Ectodermal cell (in vitro differentiated cells): ENCODE data around the gene CFAP119.
A peak's percentile ranks its signal among the peaks of the same experiment; 100 is the strongest.

Experiments used
- H3K27ac ChIP-seq: 2 replicates; pipeline ENCODE4 v1.7.0; 2013; ENCODE audit warnings: mild to moderate bottlenecking, low read depth, low read length; ENCODE audit not compliant: insufficient read depth, poor library complexity, severe bottlenecking
- H3K27me3 ChIP-seq: 2 replicates; pipeline ENCODE4 v1.7.0; 2013; ENCODE audit warnings: mild to moderate bottlenecking, low read length; ENCODE audit not compliant: insufficient read depth, control insufficient read depth, poor library complexity, severe bottlenecking
- H3K36me3 ChIP-seq: one replicate; pipeline ENCODE4 v1.7.0; 2013; ENCODE audit warnings: low read length; ENCODE audit not compliant: control insufficient read depth, insufficient read depth
- H3K4me1 ChIP-seq: one replicate; pipeline ENCODE4 v1.7.0; 2013; ENCODE audit warnings: low read length; ENCODE audit not compliant: control insufficient read depth, insufficient read depth
- H3K4me3 ChIP-seq: 2 replicates; pipeline ENCODE4 v1.7.0; 2013; ENCODE audit warnings: low read depth, low read length, control low read depth; ENCODE audit not compliant: insufficient read depth
- H3K9me3 ChIP-seq: 2 replicates; pipeline ENCODE4 v1.7.0; 2013; ENCODE audit warnings: mild to moderate bottlenecking, low read length, moderate library complexity; ENCODE audit not compliant: control insufficient read depth
- WGBS, 2 experiments: methylation state at CpG; one replicate each; pipeline ENCODE4 v1.1.7; 2013; ENCODE audit warnings: missing lambda C conversion rate in 2 of 2; 5-methylcytosine and 5-hydroxymethylcytosine counted together

The CFAP119 gene

DNA sequence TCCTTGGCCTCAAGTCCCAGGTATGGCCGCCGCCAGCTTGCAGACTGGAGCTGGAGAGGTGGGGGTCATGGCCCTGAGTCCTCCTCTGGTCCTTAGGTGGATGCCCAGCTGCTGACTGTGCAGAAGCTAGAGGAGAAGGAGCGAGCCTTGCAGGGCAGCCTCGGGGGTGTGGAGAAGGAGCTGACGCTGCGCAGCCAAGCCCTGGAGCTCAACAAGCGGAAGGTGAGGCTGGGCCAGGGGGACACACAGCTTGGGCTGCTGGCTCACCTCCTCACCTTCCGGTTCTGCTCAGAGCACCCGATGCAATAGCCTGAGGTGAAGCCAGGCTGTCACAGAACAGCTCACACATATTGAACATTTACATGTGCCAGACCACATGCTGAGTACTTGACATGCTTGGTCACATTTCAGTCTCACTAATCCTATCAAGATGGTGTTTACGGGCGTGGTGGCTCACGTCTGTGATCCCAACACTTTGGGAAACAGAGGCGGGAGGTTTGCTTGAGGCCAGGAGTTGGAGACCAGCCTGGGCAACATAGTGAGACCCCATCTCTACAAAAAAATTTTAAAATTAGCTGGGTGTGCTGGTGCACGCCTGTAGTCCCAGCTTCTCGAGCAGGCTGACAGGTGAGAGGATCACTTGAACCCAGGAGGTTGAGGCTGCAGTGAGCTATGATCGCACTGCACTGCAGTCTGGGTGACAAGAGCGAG, 7.7 kb upstream of the CFAP119 start:
- 96 to 97% methylated on average over 17 of the region's 17 CpGs for WGBS, 2 experiments
- H3K4me1 ChIP-seq: no peaks in the 10 kb centered on the region
- H3K4me3 ChIP-seq: no peak overlapping the region
- no peak overlapping the region for H3K27ac ChIP-seq
- H3K27me3 ChIP-seq: no peaks in the 10 kb centered on the region
- no peaks in the 10 kb centered on the region for H3K9me3 ChIP-seq
- peaks cover 72% of the 10 kb centered on the region for H3K36me3 ChIP-seq

DNA sequence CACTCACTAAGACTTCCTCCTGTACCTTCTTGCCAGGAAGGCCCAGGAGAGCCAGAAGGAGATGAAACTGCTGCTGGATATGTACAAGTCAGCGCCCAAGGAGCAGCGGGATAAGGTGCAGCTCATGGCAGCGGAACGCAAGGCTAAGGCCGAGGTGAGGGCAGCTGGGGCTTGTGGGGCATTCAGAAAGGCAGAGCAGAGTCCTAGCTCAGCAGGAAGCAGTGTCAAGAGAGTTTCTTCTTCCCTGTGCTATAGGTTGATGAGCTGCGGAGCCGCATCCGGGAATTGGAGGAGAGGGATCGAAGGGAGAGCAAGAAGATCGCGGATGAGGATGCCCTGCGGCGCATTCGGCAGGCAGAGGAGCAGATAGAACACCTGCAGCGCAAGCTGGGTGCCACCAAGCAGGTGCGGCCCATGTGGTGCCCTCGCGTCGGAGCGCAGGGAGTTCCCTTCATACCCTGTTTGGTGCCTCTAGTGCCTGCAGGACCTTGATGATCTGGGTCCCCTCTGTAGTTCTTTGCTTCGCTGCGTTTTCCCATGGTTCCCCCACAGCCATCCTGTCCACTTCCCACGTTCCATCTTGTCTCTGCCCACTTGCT, 6.8 kb upstream of the CFAP119 start:
- H3K9me3 ChIP-seq: no peaks in the 10 kb centered on the region
- peaks cover 76% of the 10 kb centered on the region for H3K36me3 ChIP-seq
- no peak overlapping the region for H3K27ac ChIP-seq
- H3K4me3 ChIP-seq: no peak overlapping the region
- no peaks in the 10 kb centered on the region for H3K4me1 ChIP-seq
- H3K27me3 ChIP-seq: no peaks in the 10 kb centered on the region
- WGBS, 2 experiments: 95 to 97% methylated on average over 23 of the region's 23 CpGs

DNA sequence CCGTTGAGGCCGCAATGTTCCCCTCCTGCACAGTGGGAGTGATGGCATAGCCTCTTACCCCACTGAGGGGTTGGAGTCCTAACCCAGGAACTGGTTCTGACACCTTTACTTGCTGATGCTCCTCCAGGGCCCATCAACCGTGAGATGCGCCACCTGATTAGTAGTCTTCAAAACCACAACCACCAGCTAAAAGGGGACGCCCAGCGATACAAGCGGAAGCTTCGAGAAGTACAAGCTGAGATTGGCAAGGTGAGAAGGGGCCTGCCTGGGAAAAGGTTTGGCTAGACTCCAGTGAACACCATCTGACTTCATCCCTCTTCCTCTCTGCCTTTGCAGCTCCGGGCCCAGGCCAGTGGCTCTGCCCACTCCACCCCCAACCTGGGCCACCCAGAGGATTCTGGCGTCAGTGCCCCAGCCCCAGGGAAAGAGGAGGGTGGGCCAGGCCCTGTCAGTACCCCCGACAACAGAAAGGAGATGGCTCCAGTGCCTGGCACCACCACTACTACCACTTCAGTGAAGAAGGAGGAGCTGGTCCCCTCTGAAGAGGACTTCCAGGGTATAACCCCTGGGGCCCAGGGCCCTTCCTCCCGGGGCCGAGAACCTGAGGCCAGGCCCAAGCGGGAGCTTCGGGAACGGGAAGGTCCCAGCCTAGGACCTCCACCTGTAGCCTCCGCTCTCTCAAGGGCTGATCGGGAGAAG, 6.1 kb upstream of the CFAP119 start:
- H3K4me1 ChIP-seq: peaks cover 7% of the 10 kb centered on the region
- WGBS, 2 experiments: 97 to 98% methylated on average over 18 of the region's 18 CpGs
- H3K4me3 ChIP-seq: no peak overlapping the region
- H3K36me3 ChIP-seq: peaks cover 75% of the 10 kb centered on the region
- no peak overlapping the region for H3K27ac ChIP-seq
- H3K9me3 ChIP-seq: no peaks in the 10 kb centered on the region
- no peaks in the 10 kb centered on the region for H3K27me3 ChIP-seq

DNA sequence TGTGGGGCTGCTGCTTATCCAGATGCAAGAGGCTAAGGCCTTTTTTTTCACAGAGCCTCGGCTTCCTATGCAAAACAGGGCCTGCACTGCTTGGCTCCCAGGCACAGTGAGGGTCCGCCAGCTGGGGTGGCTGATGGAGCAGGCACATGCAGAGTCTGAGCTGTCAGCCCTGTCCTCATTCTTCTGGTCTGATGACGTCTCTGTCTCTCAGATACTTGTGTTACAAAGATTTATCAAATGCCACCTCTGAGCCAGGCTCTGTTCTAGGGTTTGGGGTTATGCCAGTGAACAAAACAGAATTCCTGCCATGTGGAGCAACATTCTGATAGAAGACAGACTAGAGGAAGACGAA, 5.0 kb upstream of the CFAP119 start:
- peaks cover 70% of the 10 kb centered on the region for H3K36me3 ChIP-seq
- no peaks in the 10 kb centered on the region for H3K9me3 ChIP-seq
- peaks cover 9% of the 10 kb centered on the region for H3K4me1 ChIP-seq
- H3K27ac ChIP-seq: no peak overlapping the region
- no peaks in the 10 kb centered on the region for H3K27me3 ChIP-seq
- no peak overlapping the region for H3K4me3 ChIP-seq
- WGBS, 2 experiments: 94 to 96% methylated on average over 4 of the region's 4 CpGs

DNA sequence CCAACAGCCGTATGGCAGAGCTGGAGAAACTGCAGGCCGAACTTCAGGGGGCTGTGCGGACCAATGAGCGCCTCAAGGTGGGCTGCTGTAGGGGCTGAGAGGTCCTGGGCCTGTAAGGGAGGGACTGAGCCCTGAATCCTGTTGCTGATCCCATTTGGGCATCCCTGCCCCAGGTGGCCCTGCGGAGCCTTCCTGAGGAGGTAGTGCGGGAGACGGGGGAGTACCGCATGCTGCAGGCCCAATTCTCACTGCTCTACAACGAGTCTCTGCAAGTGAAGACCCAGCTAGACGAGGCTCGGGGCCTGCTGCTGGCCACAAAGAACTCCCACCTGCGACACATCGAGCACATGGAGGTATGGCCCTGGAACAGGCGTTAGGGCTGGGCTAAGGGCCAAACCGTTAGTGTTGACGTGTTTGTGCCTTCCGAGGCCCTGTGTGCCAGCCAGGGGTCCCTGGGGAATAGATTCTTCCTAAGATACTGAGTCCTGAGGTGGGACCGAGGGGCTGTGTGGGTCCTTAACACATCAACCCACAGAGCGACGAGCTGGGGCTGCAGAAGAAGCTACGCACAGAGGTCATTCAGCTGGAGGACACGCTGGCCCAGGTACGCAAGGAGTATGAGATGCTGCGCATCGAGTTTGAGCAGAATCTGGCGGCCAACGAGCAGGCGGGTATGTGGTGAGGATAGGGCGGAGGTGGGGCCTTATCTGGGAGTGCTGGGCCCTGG, 4.5 kb upstream of the CFAP119 start:
- peaks cover 66% of the 10 kb centered on the region for H3K36me3 ChIP-seq
- H3K9me3 ChIP-seq: no peaks in the 10 kb centered on the region
- H3K27ac ChIP-seq: no peak overlapping the region
- 96 to 97% methylated on average over 29 of the region's 29 CpGs for WGBS, 2 experiments
- H3K27me3 ChIP-seq: no peaks in the 10 kb centered on the region
- peaks cover 9% of the 10 kb centered on the region for H3K4me1 ChIP-seq
- H3K4me3 ChIP-seq: no peak overlapping the region

DNA sequence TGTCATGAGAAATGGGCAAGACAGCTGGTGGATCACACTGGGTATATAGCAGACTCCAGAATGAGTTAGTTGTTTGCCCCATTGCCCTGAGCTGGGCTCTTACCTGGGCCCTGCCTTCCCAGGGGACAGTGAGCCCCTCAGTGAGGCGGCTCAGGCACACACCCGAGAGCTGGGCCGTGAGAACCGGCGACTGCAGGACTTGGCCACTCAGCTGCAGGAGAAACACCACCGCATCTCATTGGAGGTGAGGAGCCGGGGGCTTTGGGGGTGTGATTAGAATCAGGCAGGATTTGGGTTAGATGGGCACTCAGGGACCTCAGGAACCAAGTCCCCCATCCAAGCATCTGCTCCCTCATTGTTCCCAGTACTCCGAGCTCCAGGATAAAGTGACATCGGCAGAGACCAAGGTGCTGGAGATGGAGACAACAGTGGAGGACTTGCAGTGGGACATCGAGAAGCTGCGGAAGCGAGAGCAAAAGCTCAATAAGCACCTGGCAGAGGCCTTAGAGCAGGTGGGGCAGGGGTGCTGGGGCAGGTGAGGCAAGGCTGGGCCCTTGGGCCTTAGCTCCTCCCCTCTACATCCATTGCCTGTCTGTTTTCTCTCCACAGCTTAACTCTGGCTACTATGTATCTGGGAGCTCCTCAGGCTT, 3.1 kb upstream of the CFAP119 start:
- H3K36me3 ChIP-seq: peaks cover 61% of the 10 kb centered on the region
- no peak overlapping the region for H3K27ac ChIP-seq
- no peaks in the 10 kb centered on the region for H3K9me3 ChIP-seq
- peaks cover 9% of the 10 kb centered on the region for H3K4me1 ChIP-seq
- no peaks in the 10 kb centered on the region for H3K27me3 ChIP-seq
- WGBS, 2 experiments: 94 to 95% methylated on average over 12 of the region's 12 CpGs
- no peak overlapping the region for H3K4me3 ChIP-seq

DNA sequence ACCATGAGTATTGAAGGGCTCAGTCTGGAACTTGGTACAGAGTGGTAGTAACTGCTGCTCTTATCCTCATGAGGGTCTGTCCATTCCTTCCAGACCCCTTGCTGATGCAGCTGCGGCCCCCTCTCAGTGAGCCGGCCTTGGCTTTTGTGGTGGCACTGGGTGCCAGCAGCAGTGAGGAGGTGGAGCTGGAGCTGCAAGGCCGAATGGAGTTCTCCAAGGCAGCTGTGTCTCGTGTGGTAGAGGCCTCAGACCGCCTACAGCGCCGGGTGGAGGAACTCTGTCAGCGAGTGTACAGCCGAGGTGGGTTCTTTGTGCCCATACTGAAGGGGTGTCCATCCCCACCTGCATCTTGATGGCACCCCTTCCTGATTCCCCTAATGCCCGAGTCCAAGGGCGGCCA, 2.2 kb upstream of the CFAP119 start:
- H3K36me3 ChIP-seq: peaks cover 53% of the 10 kb centered on the region
- peaks cover 9% of the 10 kb centered on the region for H3K4me1 ChIP-seq
- no peaks in the 10 kb centered on the region for H3K9me3 ChIP-seq
- H3K4me3 ChIP-seq: no peak overlapping the region
- no peak overlapping the region for H3K27ac ChIP-seq
- no peaks in the 10 kb centered on the region for H3K27me3 ChIP-seq
- 94 to 95% methylated on average over 11 of the region's 11 CpGs for WGBS, 2 experiments

DNA sequence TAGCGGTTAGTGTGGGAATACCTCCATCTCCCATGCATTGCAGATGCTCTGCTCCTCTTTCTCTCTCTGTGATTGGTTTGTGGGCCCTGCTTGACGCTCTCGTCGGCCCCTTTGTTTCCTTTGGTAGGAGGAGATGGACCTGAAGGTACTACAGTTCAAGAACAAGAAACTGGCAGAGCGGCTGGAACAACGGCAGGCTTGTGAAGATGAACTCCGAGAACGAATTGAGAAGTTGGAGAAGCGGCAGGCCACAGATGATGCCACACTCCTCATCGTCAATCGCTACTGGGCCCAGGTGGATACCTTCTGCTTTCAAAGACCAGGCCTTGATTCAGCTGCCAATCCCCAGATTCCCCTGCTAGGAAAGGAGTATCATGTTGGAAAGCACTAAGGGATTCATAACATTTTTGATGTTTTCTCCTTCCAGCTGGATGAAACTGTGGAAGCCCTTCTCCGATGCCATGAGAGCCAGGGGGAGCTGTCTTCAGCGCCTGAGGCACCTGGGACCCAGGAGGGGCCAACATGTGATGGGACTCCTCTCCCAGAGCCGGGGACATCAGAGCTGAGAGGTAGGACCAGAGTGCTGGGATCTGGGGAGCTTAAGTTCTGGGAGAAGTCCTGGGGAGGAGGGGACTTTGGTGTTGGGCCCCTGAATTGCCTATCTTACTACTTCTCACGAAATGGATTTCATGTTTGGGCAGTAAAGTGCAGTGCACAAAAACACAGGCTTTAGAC, 1.3 kb upstream of the CFAP119 start:
- Histone ChIP-seq H3K36me3 (peaks cover 45% of the 10 kb centered on the region), H3K4me3 (peak overlapping the region; percentile 89), H3K27me3 (no peaks in the 10 kb centered on the region), H3K9me3 (no peaks in the 10 kb centered on the region), H3K4me1 (peaks cover 9% of the 10 kb centered on the region), H3K27ac (no peak overlapping the region)
- whole genome bisulfite sequencing, 2 experiments: 83 to 86% methylated on average over 15 of the region's 15 CpGs

DNA sequence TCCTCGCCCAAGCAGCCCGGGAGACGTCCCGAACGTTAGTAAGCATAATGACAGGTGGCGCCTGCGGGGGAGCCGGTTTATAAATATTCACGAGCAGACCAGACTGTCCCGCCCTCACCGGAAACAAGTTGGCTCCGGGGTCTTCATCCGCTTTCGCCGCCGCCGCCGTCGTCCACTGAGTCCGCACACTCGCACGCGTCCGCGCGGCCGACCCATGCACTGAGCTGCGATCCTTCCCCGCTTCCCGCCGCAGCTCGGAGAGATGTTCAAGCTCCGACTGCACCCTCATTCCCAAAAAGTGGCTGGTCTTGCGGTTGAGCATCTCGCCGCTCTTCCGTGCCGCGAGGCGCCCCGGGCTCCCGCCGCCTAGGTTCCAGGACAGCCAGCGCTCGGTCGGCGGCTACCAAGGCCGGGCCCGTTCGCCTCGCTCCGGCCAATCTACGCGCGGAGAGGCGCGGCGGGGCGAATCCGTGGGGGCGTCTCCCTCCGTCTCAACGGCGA, 385 bp downstream of the CFAP119 start:
- H3K4me1 ChIP-seq: peaks cover 9% of the 10 kb centered on the region
- peak overlapping the region; percentile 89 for H3K4me3 ChIP-seq
- peaks cover 34% of the 10 kb centered on the region for H3K36me3 ChIP-seq
- H3K27me3 ChIP-seq: no peaks in the 10 kb centered on the region
- peak overlapping the region; percentile 57 for H3K27ac ChIP-seq
- no peaks in the 10 kb centered on the region for H3K9me3 ChIP-seq
- 0 to 1% methylated on average over 64 of the region's 64 CpGs for WGBS, 2 experiments
